BJ (cell line): Measurements from ENCODE around the gene UBLCP1. TPM values are rescaled to one million over a fixed set of nuclear protein-coding genes. Genes with fewer than 3 reads are reported as not detected.
"Not testable (repeated sequence)": the region's sequence is repeated elsewhere in the genome, so short reads cannot be mapped to it uniquely, and the experiment has no call there.

Source experiments
- CTCF ChIA-PET: fragments of 350-600 bp; formaldehyde crosslinking; extraction: SDS; loops from one replicate; lab custom pipeline; 2021; ENCODE audit warnings: antibody characterized with exemption, inconsistent platforms; lab: Yijun Ruan, JAX
- POLR2A ChIA-PET: fragments of 300-600 bp; sonication (Branson Sonifier 250); formaldehyde crosslinking; extraction: SDS; loops from one replicate; lab custom pipeline; 2021; ENCODE audit warnings: antibody characterized with exemption; lab: Charles Lee
- DNase-seq: peaks from one replicate; pipeline ENCODE4 v3.0.0-alpha.2; 2011; ENCODE audit warnings: low read depth
- H3K27me3 ChIP-seq: 2 replicates; pipeline ENCODE4 v1.6.0; 2011; ENCODE audit warnings: low read length; ENCODE audit not compliant: control insufficient read depth, insufficient read depth
- H3K36me3 ChIP-seq: 2 replicates; pipeline ENCODE4 v1.5.1; 2011; ENCODE audit warnings: low read length; ENCODE audit not compliant: control insufficient read depth, insufficient read depth
- H3K4me3 ChIP-seq: 2 replicates; pipeline ENCODE4 v1.5.1; 2011; ENCODE audit warnings: low read depth, mild to moderate bottlenecking, control low read depth, low read length
- polyA plus RNA-seq: library from polyadenylated mRNA; depleted of rRNA; stranded (reverse); fragments of >200 nt; gene quantifications from 2 replicates; pipeline ENCODE4 v1.2.3, GENCODE V29; 2011
- TF ChIP-seq, protein P1 (sequence below): IDR thresholded peaks from 2 replicates; pipeline ENCODE4 v1.5.1; 2011; ENCODE audit warnings: low read depth, mild to moderate bottlenecking, control low read depth, inconsistent platforms, low read length, moderate library complexity; ENCODE audit not compliant: insufficient read depth

UBLCP1 gene
- polyA plus RNA-seq, 1 experiment, result 8.8 TPM

DNA sequence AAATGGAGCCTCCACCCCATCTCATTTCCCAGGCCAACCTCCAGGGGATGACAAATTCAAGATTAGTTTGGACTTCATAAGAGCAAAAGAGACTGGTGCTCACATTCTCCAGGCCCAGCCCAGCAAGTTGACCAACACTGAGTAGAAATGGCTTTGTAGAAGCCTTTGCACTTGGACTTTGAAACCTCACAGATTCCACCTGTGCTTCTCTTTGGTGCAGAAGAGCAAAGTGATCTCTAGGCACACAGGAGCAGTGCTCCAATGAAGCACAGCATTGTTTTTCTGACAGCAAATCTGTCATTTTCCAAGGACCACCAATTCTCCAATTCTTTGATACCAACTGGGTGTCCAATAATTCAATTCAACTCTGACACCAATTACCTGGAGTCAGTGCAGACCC is 36.6 kb upstream of the UBLCP1 start:
- ChIA-PET CTCF (interaction anchor here (1.3 to 1.6 kb wide), 2 partner anchors 10 to 15 kb away, joined by 5 to 6 read pairs; no protein-coding TSS in a partner anchor), POLR2A (no interaction called here)
- TF ChIP-seq, protein P1, sequence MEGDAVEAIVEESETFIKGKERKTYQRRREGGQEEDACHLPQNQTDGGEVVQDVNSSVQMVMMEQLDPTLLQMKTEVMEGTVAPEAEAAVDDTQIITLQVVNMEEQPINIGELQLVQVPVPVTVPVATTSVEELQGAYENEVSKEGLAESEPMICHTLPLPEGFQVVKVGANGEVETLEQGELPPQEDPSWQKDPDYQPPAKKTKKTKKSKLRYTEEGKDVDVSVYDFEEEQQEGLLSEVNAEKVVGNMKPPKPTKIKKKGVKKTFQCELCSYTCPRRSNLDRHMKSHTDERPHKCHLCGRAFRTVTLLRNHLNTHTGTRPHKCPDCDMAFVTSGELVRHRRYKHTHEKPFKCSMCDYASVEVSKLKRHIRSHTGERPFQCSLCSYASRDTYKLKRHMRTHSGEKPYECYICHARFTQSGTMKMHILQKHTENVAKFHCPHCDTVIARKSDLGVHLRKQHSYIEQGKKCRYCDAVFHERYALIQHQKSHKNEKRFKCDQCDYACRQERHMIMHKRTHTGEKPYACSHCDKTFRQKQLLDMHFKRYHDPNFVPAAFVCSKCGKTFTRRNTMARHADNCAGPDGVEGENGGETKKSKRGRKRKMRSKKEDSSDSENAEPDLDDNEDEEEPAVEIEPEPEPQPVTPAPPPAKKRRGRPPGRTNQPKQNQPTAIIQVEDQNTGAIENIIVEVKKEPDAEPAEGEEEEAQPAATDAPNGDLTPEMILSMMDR, result no peak
- Histone ChIP-seq H3K27me3 (peaks cover 3% of the 10 kb centered on the region; the same call in 1 of the 2 replicates), H3K36me3 (no peaks in the 10 kb centered on the region), H3K4me3 (no peak overlapping the region)
- no peak for DNase-seq

DNA sequence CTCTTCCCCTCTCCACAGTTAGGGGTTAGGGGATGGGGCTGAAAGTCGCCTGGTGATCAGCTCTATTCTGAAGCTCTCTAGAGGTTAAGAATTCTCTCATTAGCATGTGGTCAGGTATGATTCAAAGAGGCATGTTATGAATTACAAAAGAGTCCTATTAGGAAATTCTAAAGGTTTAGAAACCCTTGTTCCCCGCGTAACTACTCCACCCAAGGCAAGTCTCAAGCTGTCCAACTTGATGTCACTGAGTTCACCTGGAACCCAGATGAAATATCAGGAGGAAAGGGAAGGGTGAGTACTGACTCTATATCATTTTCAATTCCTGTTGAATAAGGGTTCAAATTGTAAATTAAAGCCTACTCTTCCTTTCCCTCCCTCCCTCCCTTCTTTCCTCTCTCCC is 35.6 kb upstream of the UBLCP1 start:
- ChIA-PET POLR2A (no interaction called here), CTCF (interaction anchor here (1.2 kb wide), 1 partner anchor 11 kb away, joined by 3 read pairs; no protein-coding TSS in a partner anchor)
- Histone ChIP-seq H3K36me3 (no peaks in the 10 kb centered on the region), H3K27me3 (peaks cover 3% of the 10 kb centered on the region; the same call in 1 of the 2 replicates), H3K4me3 (no peak overlapping the region)
- no peak for DNase-seq
- TF ChIP-seq, protein P1, result no peak

DNA sequence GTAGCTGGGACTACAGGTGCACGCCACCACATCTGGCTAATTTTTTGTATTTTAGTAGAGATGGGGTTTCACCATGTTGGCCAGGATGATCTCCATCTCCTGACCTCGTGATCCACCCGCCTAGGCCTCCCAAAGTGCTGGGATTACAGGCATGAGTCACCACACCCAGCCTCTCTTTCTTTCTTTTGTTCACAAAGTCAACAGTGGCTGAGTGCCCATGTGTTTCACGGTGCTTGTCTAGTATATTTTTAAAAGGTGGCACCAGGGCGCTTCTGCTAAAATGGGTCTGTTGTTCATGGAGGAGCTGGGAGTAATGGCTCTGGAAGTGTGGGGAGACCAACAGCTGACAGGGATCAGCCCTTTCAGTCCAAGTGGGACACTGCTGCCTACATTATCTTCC is 35.0 kb upstream of the UBLCP1 start:
- POLR2A ChIA-PET, result not testable (repeated sequence)

DNA sequence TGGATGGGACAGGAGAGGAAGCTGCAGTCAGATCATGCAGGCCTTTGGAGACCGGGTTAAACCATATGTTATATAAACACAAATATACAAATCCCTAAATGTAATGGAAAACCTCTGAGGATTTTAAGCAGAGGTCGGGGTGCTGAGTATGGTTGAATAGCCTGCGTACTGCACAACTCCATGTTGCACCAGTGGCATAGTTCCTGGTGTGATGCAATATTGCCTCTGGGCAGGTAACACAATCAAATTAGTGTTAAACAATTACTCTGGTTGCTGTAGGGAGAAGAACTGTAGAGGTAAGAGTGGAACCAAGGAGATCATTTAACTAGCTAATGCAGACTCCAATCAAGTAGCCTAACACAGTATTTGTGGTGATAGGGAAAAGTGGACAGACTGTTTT is 32.4 kb upstream of the UBLCP1 start:
- Histone ChIP-seq H3K36me3 (no peaks in the 10 kb centered on the region), H3K4me3 (no peak overlapping the region), H3K27me3 (0 out of 2 replicates have a peak, but pooled peaks cover 3% of the 10 kb centered on the region)
- ChIA-PET POLR2A (no interaction called here), CTCF (interaction anchor here (1.4 kb wide), 1 partner anchor 15 kb away, joined by 3 read pairs; no protein-coding TSS in a partner anchor)
- TF ChIP-seq, protein P1, result no peak
- no peak for DNase-seq

More for the DNA sequence above, 35.0 kb upstream of the UBLCP1 start:
- not testable (repeated sequence) for H3K4me3 ChIP-seq, H3K36me3 ChIP-seq, H3K27me3 ChIP-seq, DNase-seq
- CTCF ChIA-PET, result interaction anchor here (1.2 kb wide), 1 partner anchor 11 kb away, joined by 3 read pairs; no protein-coding TSS in a partner anchor

DNA sequence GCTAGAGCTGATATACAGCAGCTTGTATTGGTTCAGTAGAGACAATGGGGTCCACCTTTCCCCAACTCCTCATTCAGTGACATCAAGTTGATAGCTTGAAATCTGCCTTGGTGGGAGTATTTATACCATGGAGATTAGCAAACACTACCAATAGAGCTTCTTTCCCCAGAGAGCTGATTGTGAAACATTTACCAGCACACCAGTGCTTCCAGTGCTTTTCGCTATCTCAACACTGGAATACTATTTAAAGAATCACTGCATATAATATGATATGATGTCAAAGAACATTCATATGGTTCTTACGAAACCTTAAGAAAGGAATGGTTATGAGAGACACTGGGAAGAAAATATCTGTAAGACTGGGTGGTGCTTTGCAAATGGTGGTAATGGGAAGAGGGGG is 31.9 kb upstream of the UBLCP1 start:
- Histone ChIP-seq H3K36me3 (no peaks in the 10 kb centered on the region), H3K4me3 (no peak overlapping the region), H3K27me3 (0 out of 2 replicates have a peak, but pooled peaks cover 3% of the 10 kb centered on the region)
- POLR2A ChIA-PET, result no interaction called here
- TF ChIP-seq, protein P1, result no peak
- CTCF ChIA-PET, result interaction anchor here (1.4 kb wide), 1 partner anchor 14 kb away, joined by 3 read pairs; no protein-coding TSS in a partner anchor
- DNase-seq, result no peak

- not testable (repeated sequence) for DNase-seq
Observed at GRCh38 chr5:159235871-159236520, 27.1 kb upstream of the UBLCP1 start.

More at GRCh38 chr5:159235871-159236520, 27.1 kb upstream of the UBLCP1 start:
- H3K4me3 ChIP-seq, H3K36me3 ChIP-seq, H3K27me3 ChIP-seq, POLR2A ChIA-PET: not testable (repeated sequence)
- CTCF ChIA-PET, result interaction anchor here (0.8 kb wide), 1 partner anchor 47 kb away, joined by 3 read pairs; no protein-coding TSS in a partner anchor
